Psoas muscle (tissue), 8 donors: Measurements from ENCODE around the gene ATE1. TPM values are rescaled to one million over a fixed set of nuclear protein-coding genes. Genes with fewer than 3 reads are reported as not detected.
"Not testable (repeated sequence)": the region's sequence is repeated elsewhere in the genome, so short reads cannot be mapped to it uniquely, and the experiment has no call there.

ENCODE experiments used
- ATAC-seq, 4 donors: fragments of 200-7000 bp; cut with Tn5 transposase; one replicate each; pipeline ENCODE4 v1.9.1; 2020; ENCODE audit warnings: moderate library complexity in 3 of 4, mild to moderate bottlenecking in 2 of 4
- DNase-seq, 2 donors: peaks; one replicate each; pipeline ENCODE4 v3.0.0-alpha.2; 2020
- H3K27ac ChIP-seq: fragments of 200-600 bp; one replicate; pipeline ENCODE4 v1.8.0; 2022
- H3K27me3 ChIP-seq, 3 donors: fragments of 200-600 bp in 1 of 3; one replicate each; pipeline versions ENCODE4 v1.6.1 to v1.8.0; 2013 to 2022; ENCODE audit warnings: low read length in 2 of 3, mild to moderate bottlenecking in 2 of 3, moderate library complexity in 1 of 3; ENCODE audit not compliant: insufficient read depth in 3 of 3
- H3K36me3 ChIP-seq, 2 donors: fragments of 200-600 bp in 1 of 2; one replicate each; pipeline versions ENCODE4 v1.6.1 to v1.8.0; 2013 to 2022; ENCODE audit warnings: low read depth in 1 of 2, mild to moderate bottlenecking in 1 of 2, moderate library complexity in 1 of 2; ENCODE audit not compliant: insufficient read depth in 1 of 2
- H3K4me1 ChIP-seq: fragments of 200-600 bp; one replicate; pipeline ENCODE4 v1.8.0; 2022
- H3K4me3 ChIP-seq: fragments of 200-600 bp; one replicate; pipeline ENCODE4 v1.8.0; 2022; ENCODE audit warnings: mild to moderate bottlenecking
- H3K9me3 ChIP-seq: fragments of 200-600 bp; one replicate; pipeline ENCODE4 v1.8.0; 2022
- WGBS, 3 donors: extraction: QIAGEN DNeasy Blood & Tissue Kit; methylation state at CpG; one replicate each; pipeline versions ENCODE4 v1.1.6 to v1.1.7; 2013; 5-methylcytosine and 5-hydroxymethylcytosine counted together
- intact Hi-C, 2 donors: fragments of 100-400 bp; cut with DNase I; formaldehyde crosslinking; loops; one replicate each; pipeline versions ENCODE4 v1.11.0 to v1.14.2; 2022
- polyA plus RNA-seq, 3 donors: library from polyadenylated mRNA; stranded (reverse); fragments of 200-250 nt; gene quantifications; one replicate each; pipeline ENCODE4 v1.2.3, GENCODE V29; 2013
- total RNA-seq, 4 donors: library from RNA; stranded (reverse); fragmentation: NEBNext Ultra II Directional in 2 of 4; extraction: Animal tissue kit (Norgen Biotek cat#: 25700) in 2 of 4; gene quantifications; one replicate each; pipeline versions ENCODE4 v1.2.1 to v1.2.4, GENCODE V29; 2021 to 2023
- TF ChIP-seq, protein P1 (sequence below): fragments of 200-600 bp; IDR thresholded peaks from one replicate; pipeline ENCODE4 v1.8.0; 2022; ENCODE audit warnings: antibody characterized with exemption
- donor health status: healthy with polysubstance abuse.
- donor health status: DM: no; HTN: no; CAD: no; lungs with moderate emphysema.
- donor health status: Bipolar disorder and iron deficiency.
- donor health status: healthy.
- donor health status: DM: yes; HTN: yes; CAD: no.
- donor health status: DM: no; HTN: no; CAD: no.
- donor health status: DM: no; HTN: no; CAD: no.
- donor health status: DM: yes; HTN: yes; CAD: no.

ATE1 gene
- total and polyA plus RNA-seq, 7 donors, result 11.6 to 36.9 (median 28.4) TPM

- TF ChIP-seq, protein P1, sequence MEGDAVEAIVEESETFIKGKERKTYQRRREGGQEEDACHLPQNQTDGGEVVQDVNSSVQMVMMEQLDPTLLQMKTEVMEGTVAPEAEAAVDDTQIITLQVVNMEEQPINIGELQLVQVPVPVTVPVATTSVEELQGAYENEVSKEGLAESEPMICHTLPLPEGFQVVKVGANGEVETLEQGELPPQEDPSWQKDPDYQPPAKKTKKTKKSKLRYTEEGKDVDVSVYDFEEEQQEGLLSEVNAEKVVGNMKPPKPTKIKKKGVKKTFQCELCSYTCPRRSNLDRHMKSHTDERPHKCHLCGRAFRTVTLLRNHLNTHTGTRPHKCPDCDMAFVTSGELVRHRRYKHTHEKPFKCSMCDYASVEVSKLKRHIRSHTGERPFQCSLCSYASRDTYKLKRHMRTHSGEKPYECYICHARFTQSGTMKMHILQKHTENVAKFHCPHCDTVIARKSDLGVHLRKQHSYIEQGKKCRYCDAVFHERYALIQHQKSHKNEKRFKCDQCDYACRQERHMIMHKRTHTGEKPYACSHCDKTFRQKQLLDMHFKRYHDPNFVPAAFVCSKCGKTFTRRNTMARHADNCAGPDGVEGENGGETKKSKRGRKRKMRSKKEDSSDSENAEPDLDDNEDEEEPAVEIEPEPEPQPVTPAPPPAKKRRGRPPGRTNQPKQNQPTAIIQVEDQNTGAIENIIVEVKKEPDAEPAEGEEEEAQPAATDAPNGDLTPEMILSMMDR, result no peak
- H3K27ac ChIP-seq, result no peak overlapping the region
- 61 to 66% (median 62%) methylated on average over 7 of the region's 7 CpGs for WGBS, 3 donors
- intact Hi-C loops, result no loop called here
- no peaks in the 10 kb centered on the region for H3K27me3 ChIP-seq
- no peaks in the 10 kb centered on the region for H3K36me3 ChIP-seq
- H3K4me3 ChIP-seq, result no peak overlapping the region
- ATAC-seq (no peak), DNase-seq (no peak)
- H3K9me3 ChIP-seq, result no peaks in the 10 kb centered on the region
- H3K4me1 ChIP-seq, result no peaks in the 10 kb centered on the region
Observed at GRCh38 chr10:121935702-121936101, 7.9 kb upstream of the ATE1 start.

- H3K27ac ChIP-seq, intact Hi-C loops, DNase-seq, H3K36me3 ChIP-seq, H3K9me3 ChIP-seq, H3K27me3 ChIP-seq, H3K4me3 ChIP-seq, ATAC-seq: not testable (repeated sequence)
- WGBS, 3 donors, result 70 to 73% (median 72%) methylated on average over 11 of the region's 11 CpGs
- H3K4me1 ChIP-seq, result peaks cover 11% of the 10 kb centered on the region
Observed at GRCh38 chr10:121930268-121931085, 2.6 kb upstream of the ATE1 start.

GRCh38 chr10:121929585-121930267 is 1.9 kb upstream of the ATE1 start:
- not testable (repeated sequence) for H3K27ac ChIP-seq, H3K27me3 ChIP-seq, DNase-seq, H3K4me3 ChIP-seq, H3K9me3 ChIP-seq, H3K36me3 ChIP-seq, ATAC-seq
- 87 to 88% (median 88%) methylated on average over 13 to 14 of the region's 14 CpGs for WGBS, 3 donors
- intact Hi-C loops, result loop anchor here (2.0 to 10.0 kb wide), 4 partner anchors 43 to 183 kb away; partner anchors contain the start of gene NSMCE4A (in 1 of the 2)
- H3K4me1 ChIP-seq, result peaks cover 16% of the 10 kb centered on the region

DNA sequence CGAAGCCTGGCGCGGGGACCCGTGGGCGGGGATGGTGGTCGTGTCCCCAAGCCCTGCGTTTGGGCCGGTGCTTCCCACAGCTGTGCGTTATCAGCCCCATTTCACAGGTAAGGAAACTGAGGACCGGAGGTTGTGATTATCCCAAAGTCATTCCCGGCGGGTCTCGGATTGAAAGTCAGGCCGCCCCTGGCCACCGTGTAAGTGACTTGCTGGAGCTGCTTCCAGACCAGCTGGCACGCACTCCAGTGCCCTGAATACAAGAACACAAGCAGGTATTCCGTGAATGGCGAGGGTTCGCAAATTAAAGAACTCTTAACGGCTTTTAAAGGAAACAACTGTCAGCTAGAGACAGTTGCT is 675 bp upstream of the ATE1 start:
- Histone ChIP-seq H3K4me1 (peaks cover 19% of the 10 kb centered on the region), H3K27ac (peak overlapping the region; percentile 99), H3K4me3 (peak overlapping the region; percentile 85), H3K9me3 (no peaks in the 10 kb centered on the region), H3K27me3 (no peaks in the 10 kb centered on the region), H3K36me3 (peaks cover 0 to 5% of the 10 kb centered on the region in 2 donors)
- ATAC-seq (peak in 3 of 4 donors; percentile 23 to 33 (median 30)), DNase-seq (peak in 1 of 2 donors; percentile 26)
- intact Hi-C loops, result loop anchor here (2.0 to 10.0 kb wide), 4 partner anchors 44 to 184 kb away; partner anchors contain the start of gene NSMCE4A (in 1 of the 2)
- TF ChIP-seq, protein P1, result no peak
- 0 to 1% (median 1%) methylated on average over 20 of the region's 20 CpGs for WGBS, 3 donors

- DNase-seq, result peak; percentile 66 to 77
- TF ChIP-seq, protein P1, result no peak
- intact Hi-C loops, result loop anchor here (5.0 to 10.0 kb wide), 2 partner anchors 45 to 127 kb away; no protein-coding TSS in a partner anchor
- peaks cover 19% of the 10 kb centered on the region for H3K4me1 ChIP-seq
- H3K9me3 ChIP-seq, result no peaks in the 10 kb centered on the region
- peaks cover 2 to 16% of the 10 kb centered on the region in 2 donors for H3K36me3 ChIP-seq
- ATAC-seq, result peak; percentile 67 to 77 (median 76)
- H3K4me3 ChIP-seq, result peak overlapping the region; percentile 85
- H3K27ac ChIP-seq, result peak overlapping the region; percentile 99
- WGBS, 3 donors, result 0 to 2% (median 0%) methylated on average over 44 to 48 of the region's 48 CpGs
- no peaks in the 10 kb centered on the region for H3K27me3 ChIP-seq
Observed at GRCh38 chr10:121927318-121927840, 452 bp downstream of the ATE1 start.
